ENCODE data around the gene SMURF2. TPM values are rescaled to one million over a fixed set of nuclear protein-coding genes. Genes with fewer than 3 reads are reported as not detected.

Gene SMURF2
- total and polyA plus RNA-seq, 9 of the 15 experiments (the other 6 are each of a cell fraction or from before 2014, with no cell fraction given) = 3.8 to 22.0 (median 14.8) TPM

DNA sequence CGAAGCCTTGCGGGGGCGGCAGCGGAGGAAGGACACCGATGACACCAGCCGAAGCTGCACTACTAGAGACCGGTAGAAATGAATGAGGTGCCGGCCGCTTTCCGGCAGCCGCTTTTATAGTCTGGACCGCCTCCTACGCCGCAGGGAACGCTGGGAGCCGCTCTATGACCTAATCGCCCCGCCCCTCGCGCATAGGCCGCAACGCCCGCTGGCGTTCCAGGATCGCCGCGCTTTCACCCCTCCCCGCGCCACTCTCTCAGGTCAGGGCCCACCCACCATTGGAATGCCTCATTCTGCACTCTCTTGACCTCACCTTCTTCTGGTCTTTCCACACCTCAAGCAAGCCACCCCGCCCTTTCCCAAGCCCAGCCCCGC, 155.9 kb downstream of the SMURF2 start, which contains the start of gene DDX5 (continued):
- TF ChIP-seq ZNF586 (CRISPR knock-in tag; conservative IDR thresholded peaks at IDR 0.05) = no peak
- TF ChIP-seq, protein P1, sequence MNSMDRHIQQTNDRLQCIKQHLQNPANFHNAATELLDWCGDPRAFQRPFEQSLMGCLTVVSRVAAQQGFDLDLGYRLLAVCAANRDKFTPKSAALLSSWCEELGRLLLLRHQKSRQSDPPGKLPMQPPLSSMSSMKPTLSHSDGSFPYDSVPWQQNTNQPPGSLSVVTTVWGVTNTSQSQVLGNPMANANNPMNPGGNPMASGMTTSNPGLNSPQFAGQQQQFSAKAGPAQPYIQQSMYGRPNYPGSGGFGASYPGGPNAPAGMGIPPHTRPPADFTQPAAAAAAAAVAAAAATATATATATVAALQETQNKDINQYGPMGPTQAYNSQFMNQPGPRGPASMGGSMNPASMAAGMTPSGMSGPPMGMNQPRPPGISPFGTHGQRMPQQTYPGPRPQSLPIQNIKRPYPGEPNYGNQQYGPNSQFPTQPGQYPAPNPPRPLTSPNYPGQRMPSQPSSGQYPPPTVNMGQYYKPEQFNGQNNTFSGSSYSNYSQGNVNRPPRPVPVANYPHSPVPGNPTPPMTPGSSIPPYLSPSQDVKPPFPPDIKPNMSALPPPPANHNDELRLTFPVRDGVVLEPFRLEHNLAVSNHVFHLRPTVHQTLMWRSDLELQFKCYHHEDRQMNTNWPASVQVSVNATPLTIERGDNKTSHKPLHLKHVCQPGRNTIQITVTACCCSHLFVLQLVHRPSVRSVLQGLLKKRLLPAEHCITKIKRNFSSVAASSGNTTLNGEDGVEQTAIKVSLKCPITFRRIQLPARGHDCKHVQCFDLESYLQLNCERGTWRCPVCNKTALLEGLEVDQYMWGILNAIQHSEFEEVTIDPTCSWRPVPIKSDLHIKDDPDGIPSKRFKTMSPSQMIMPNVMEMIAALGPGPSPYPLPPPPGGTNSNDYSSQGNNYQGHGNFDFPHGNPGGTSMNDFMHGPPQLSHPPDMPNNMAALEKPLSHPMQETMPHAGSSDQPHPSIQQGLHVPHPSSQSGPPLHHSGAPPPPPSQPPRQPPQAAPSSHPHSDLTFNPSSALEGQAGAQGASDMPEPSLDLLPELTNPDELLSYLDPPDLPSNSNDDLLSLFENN (IDR thresholded peaks at IDR 0.05; ENCODE audit: low read depth in 2 of 2, low read length in 2 of 2) = peak in 1 of 2 experiments; percentile 90; a peak in 2 of 4 replicates
- no peak for TF ChIP-seq EP400 (IDR thresholded peaks at IDR 0.05)
- TF ChIP-seq, protein P2, sequence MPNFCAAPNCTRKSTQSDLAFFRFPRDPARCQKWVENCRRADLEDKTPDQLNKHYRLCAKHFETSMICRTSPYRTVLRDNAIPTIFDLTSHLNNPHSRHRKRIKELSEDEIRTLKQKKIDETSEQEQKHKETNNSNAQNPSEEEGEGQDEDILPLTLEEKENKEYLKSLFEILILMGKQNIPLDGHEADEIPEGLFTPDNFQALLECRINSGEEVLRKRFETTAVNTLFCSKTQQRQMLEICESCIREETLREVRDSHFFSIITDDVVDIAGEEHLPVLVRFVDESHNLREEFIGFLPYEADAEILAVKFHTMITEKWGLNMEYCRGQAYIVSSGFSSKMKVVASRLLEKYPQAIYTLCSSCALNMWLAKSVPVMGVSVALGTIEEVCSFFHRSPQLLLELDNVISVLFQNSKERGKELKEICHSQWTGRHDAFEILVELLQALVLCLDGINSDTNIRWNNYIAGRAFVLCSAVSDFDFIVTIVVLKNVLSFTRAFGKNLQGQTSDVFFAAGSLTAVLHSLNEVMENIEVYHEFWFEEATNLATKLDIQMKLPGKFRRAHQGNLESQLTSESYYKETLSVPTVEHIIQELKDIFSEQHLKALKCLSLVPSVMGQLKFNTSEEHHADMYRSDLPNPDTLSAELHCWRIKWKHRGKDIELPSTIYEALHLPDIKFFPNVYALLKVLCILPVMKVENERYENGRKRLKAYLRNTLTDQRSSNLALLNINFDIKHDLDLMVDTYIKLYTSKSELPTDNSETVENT (CRISPR knock-in tag; IDR thresholded peaks at IDR 0.05) = peak; percentile 80
- TF ChIP-seq DNMT1 (IDR thresholded peaks at IDR 0.05) = no peak
- no peak for TF ChIP-seq MAX (CRISPR knock-in tag; IDR thresholded peaks at IDR 0.05)
- TF ChIP-seq ZNF507 (tag; conservative IDR thresholded peaks at IDR 0.05) = no peak
- no peak for TF ChIP-seq SMARCB1 (IDR thresholded peaks at IDR 0.05; ENCODE audit: insufficient read length, low read depth)
- no peak for TF ChIP-seq ELF4 (CRISPR knock-in tag; IDR thresholded peaks at IDR 0.05)
- no peak for TF ChIP-seq RNF219 (CRISPR knock-in tag; IDR thresholded peaks at IDR 0.05)
- TF ChIP-seq CBX5 (IDR thresholded peaks at IDR 0.05; ENCODE audit: borderline replicate concordance, low read depth) = no peak
- no peak; the same call in 1 of the 2 replicates for TF ChIP-seq ZNF124 (CRISPR knock-in tag; IDR thresholded peaks at IDR 0.05)
- no peak for TF ChIP-seq RBM17 (IDR thresholded peaks at IDR 0.05; ENCODE audit: borderline replicate concordance, low read depth, low read length)
- TF ChIP-seq EGR1 (conservative IDR thresholded peaks at IDR 0.05) = peak; percentile 99
- TF ChIP-seq PHTF2 (CRISPR knock-in tag; IDR thresholded peaks at IDR 0.05) = no peak
- TF ChIP-seq, protein P3, sequence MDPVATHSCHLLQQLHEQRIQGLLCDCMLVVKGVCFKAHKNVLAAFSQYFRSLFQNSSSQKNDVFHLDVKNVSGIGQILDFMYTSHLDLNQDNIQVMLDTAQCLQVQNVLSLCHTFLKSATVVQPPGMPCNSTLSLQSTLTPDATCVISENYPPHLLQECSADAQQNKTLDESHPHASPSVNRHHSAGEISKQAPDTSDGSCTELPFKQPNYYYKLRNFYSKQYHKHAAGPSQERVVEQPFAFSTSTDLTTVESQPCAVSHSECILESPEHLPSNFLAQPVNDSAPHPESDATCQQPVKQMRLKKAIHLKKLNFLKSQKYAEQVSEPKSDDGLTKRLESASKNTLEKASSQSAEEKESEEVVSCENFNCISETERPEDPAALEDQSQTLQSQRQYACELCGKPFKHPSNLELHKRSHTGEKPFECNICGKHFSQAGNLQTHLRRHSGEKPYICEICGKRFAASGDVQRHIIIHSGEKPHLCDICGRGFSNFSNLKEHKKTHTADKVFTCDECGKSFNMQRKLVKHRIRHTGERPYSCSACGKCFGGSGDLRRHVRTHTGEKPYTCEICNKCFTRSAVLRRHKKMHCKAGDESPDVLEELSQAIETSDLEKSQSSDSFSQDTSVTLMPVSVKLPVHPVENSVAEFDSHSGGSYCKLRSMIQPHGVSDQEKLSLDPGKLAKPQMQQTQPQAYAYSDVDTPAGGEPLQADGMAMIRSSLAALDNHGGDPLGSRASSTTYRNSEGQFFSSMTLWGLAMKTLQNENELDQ (CRISPR knock-in tag; IDR thresholded peaks at IDR 0.05; ENCODE audit: borderline replicate concordance) = no peak
- TF ChIP-seq JUNB (CRISPR knock-in tag; conservative IDR thresholded peaks at IDR 0.05) = no peak
- no peak for TF ChIP-seq NBN (IDR thresholded peaks at IDR 0.05; ENCODE audit: low read depth)
- TF ChIP-seq GABPA (tag; conservative IDR thresholded peaks at IDR 0.05; ENCODE audit: low read depth) = no peak
- no peak for TF ChIP-seq RUNX1 (IDR thresholded peaks at IDR 0.05; ENCODE audit: low read depth)

Data from K562 (cell line).